Panc1 (cell line): ENCODE data around the gene GRHPR. TPM values are rescaled to one million over a fixed set of nuclear protein-coding genes. Genes with fewer than 3 reads are reported as not detected.
A peak's percentile ranks its signal among the peaks of the same experiment; 100 is the strongest.

Experiments
- ATAC-seq: fragments of 200-7000 bp; cut with Tn5 transposase; 2 replicates; pipeline ENCODE4 v1.9.1; 2020; ENCODE audit warnings: mild to moderate bottlenecking, moderate library complexity
- BruUV-seq: library from RNA; stranded (reverse); fragments of 400-500 nt; replicated peaks from 2 replicates; lab custom pipeline; 2021; lab: Mats Ljungman, UMichigan
- CTCF ChIA-PET: fragments of 300-600 bp; sonication (Branson Sonifier 250); formaldehyde crosslinking; loops from one replicate; lab custom pipeline; 2022; ENCODE audit warnings: antibody characterized with exemption; lab: Charles Lee
- POLR2A ChIA-PET: fragments of 300-600 bp; sonication (Branson Sonifier 250); formaldehyde crosslinking; loops from one replicate; lab custom pipeline; 2022; ENCODE audit warnings: antibody characterized with exemption; lab: Charles Lee
- DNase-seq: peaks from one replicate; pipeline ENCODE4 v3.0.0-alpha.2; 2010; ENCODE audit warnings: low read depth, low spot score
- H3K27ac ChIP-seq: 2 replicates; pipeline ENCODE4 v1.5.1; 2011; ENCODE audit warnings: mild to moderate bottlenecking, low read length, inconsistent platforms
- H3K27me3 ChIP-seq: fragments of 200-500 bp; sonication (Bioruptor generic); 2 replicates; pipeline ENCODE4 v1.6.0; 2014; ENCODE audit warnings: low read length, inconsistent platforms; ENCODE audit not compliant: control insufficient read depth, insufficient read depth
- H3K36me3 ChIP-seq: fragments of 200-500 bp; sonication (Bioruptor generic); 2 replicates; pipeline ENCODE4 v1.5.1; 2014; ENCODE audit warnings: inconsistent platforms, mild to moderate bottlenecking, low read length, moderate library complexity; ENCODE audit not compliant: control insufficient read depth, insufficient read depth
- H3K4me1 ChIP-seq: 2 replicates; pipeline ENCODE4 v1.5.1; 2011; ENCODE audit warnings: inconsistent platforms, mild to moderate bottlenecking, low read length, moderate library complexity; ENCODE audit not compliant: control insufficient read depth, insufficient read depth
- H3K4me3 ChIP-seq, 2 experiments: 2 replicates each; pipeline ENCODE4 v1.5.1; 2011 to 2012; ENCODE audit warnings: low read depth in 2 of 2, low read length in 2 of 2, mild to moderate bottlenecking in 2 of 2, inconsistent platforms in 1 of 2, moderate library complexity in 1 of 2
- H3K9me3 ChIP-seq: fragments of 200-500 bp; sonication (Bioruptor generic); 2 replicates; pipeline ENCODE4 v1.5.1; 2014; ENCODE audit warnings: low read depth, mild to moderate bottlenecking, inconsistent platforms, low read length, moderate library complexity; ENCODE audit not compliant: control insufficient read depth, insufficient read depth
- CTCF ChIP-seq: fragments of 450-650 bp; IDR thresholded peaks from 2 replicates; pipeline ENCODE4 v1.5.1; 2017; ENCODE audit warnings: mild to moderate bottlenecking
- POLR2AphosphoS5 ChIP-seq: IDR thresholded peaks from 2 replicates; pipeline ENCODE4 v1.6.1; 2012; ENCODE audit warnings: mild to moderate bottlenecking, low read depth, low read length, moderate library complexity
- SIN3A ChIP-seq: IDR thresholded peaks from 2 replicates; pipeline ENCODE4 v1.6.1; 2012; ENCODE audit warnings: low read depth, mild to moderate bottlenecking, low read length, moderate library complexity, borderline replicate concordance; ENCODE audit not compliant: insufficient read depth
- TCF7L2 ChIP-seq: IDR thresholded peaks from 2 replicates; pipeline ENCODE4 v1.6.1; 2011; ENCODE audit warnings: mild to moderate bottlenecking, low read depth, low read length, inconsistent platforms
- in situ Hi-C: cut with HindIII; loops from 2 replicates; pipeline ENCODE4 v1.10.0; 2016; ENCODE audit warnings: low sequenced_read_pairs, low pct_unique_long_range_greater_than_20kb
- intact Hi-C: fragments of 100-400 bp; cut with micrococcal nuclease; formaldehyde crosslinking; loops from one replicate; pipeline ENCODE4 v1.10.0; 2022; ENCODE audit not compliant: unreplicated experiment
- total RNA-seq: library from RNA; stranded (reverse); gene quantifications from one replicate; pipeline ENCODE4 v1.2.1, GENCODE V29; 2021; ENCODE audit not compliant: unreplicated experiment
- TF ChIP-seq, protein P1 (sequence below), 2 experiments: IDR thresholded peaks; 2 replicates each; pipeline ENCODE4 v1.6.1; 2011 to 2012; ENCODE audit warnings: low read depth in 2 of 2, control low read depth in 1 of 2, low read length in 1 of 2, mild to moderate bottlenecking in 1 of 2, moderate library complexity in 1 of 2; ENCODE audit not compliant: insufficient read depth in 1 of 2

GRHPR gene
- total RNA-seq, 1 experiment from 2014 or later, result 238 TPM

DNA sequence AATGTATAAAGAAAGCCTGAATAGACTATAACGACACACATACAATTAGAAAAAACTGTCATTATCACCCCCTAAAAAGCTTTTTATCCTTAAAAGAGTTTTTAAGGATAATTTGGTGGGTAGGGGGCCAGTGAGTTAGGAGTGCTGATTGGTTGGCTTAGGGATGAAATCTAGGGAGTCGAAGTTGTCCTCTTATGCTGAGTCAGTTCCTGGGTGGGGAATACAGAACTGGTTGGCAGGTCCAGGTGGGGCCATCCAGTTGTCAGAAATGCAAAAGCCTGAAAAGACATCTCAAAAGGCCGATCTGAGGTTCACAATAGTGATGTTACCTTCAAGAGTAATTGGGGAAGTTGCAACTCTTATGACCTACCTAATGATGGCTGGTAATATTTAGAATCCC, 29.1 kb downstream of the GRHPR start:
- Histone ChIP-seq H3K4me1 (peaks cover 38% of the 10 kb centered on the region), H3K9me3 (no peaks in the 10 kb centered on the region), H3K27me3 (no peaks in the 10 kb centered on the region), H3K4me3 (no peak overlapping the region), H3K27ac (no peak overlapping the region), H3K36me3 (0 out of 2 replicates have a peak, but pooled peaks cover 3% of the 10 kb centered on the region)
- ChIA-PET POLR2A (no interaction called here), CTCF (no interaction called here)
- ATAC-seq (no peak), DNase-seq (no peak)
- intact Hi-C loops (no loop called here), in situ Hi-C loops (no loop called here)
- no TSS peak for BruUV-seq
- TF ChIP-seq TCF7L2, result no peak
- no peak for TF ChIP-seq POLR2AphosphoS5
- TF ChIP-seq, protein P1, sequence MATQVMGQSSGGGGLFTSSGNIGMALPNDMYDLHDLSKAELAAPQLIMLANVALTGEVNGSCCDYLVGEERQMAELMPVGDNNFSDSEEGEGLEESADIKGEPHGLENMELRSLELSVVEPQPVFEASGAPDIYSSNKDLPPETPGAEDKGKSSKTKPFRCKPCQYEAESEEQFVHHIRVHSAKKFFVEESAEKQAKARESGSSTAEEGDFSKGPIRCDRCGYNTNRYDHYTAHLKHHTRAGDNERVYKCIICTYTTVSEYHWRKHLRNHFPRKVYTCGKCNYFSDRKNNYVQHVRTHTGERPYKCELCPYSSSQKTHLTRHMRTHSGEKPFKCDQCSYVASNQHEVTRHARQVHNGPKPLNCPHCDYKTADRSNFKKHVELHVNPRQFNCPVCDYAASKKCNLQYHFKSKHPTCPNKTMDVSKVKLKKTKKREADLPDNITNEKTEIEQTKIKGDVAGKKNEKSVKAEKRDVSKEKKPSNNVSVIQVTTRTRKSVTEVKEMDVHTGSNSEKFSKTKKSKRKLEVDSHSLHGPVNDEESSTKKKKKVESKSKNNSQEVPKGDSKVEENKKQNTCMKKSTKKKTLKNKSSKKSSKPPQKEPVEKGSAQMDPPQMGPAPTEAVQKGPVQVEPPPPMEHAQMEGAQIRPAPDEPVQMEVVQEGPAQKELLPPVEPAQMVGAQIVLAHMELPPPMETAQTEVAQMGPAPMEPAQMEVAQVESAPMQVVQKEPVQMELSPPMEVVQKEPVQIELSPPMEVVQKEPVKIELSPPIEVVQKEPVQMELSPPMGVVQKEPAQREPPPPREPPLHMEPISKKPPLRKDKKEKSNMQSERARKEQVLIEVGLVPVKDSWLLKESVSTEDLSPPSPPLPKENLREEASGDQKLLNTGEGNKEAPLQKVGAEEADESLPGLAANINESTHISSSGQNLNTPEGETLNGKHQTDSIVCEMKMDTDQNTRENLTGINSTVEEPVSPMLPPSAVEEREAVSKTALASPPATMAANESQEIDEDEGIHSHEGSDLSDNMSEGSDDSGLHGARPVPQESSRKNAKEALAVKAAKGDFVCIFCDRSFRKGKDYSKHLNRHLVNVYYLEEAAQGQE (IDR thresholded peaks at IDR 0.05; ENCODE audit: insufficient read depth in 1 of 2, low read depth in 2 of 2, low read length in 1 of 2), result no peak
- no peak for TF ChIP-seq CTCF
- TF ChIP-seq SIN3A, result no peak

- no peaks in the 10 kb centered on the region for H3K9me3 ChIP-seq
- ATAC-seq (peak; percentile 59), DNase-seq (no peak)
- no peak overlapping the region for H3K27ac ChIP-seq
- ChIA-PET CTCF (no interaction called here), POLR2A (interaction anchor here (0.5 to 0.7 kb wide), 3 partner anchors 18 to 222 kb away, joined by 3 to 4 read pairs (median 4); no protein-coding TSS in a partner anchor)
- H3K4me1 ChIP-seq, result peaks cover 40% of the 10 kb centered on the region
- no peak for TF ChIP-seq POLR2AphosphoS5
- TF ChIP-seq SIN3A, result no peak
- TF ChIP-seq, protein P1 (IDR thresholded peaks at IDR 0.05; ENCODE audit: insufficient read depth in 1 of 2, low read depth in 2 of 2, low read length in 1 of 2), result no peak
- TF ChIP-seq TCF7L2, result no peak
- 0 out of 2 replicates have a peak, but pooled peaks cover 3% of the 10 kb centered on the region for H3K36me3 ChIP-seq
- BruUV-seq, result no TSS peak
- H3K4me3 ChIP-seq, result no peak overlapping the region
- intact Hi-C loops, result no loop called here
- in situ Hi-C loops, result no loop called here
- H3K27me3 ChIP-seq, result no peaks in the 10 kb centered on the region
Observed at GRCh38 chr9:37452611-37453010, 30.1 kb downstream of the GRHPR start.
